ENCODE results near the gene PHGDH. TPM values are rescaled to one million over a fixed set of nuclear protein-coding genes. Genes with fewer than 3 reads are reported as not detected.
A peak's percentile ranks its signal among the peaks of the same experiment; 100 is the strongest.

Gene PHGDH
- total RNA-seq, 3 donors from 2014 or later (not counting 1 experiment from before 2014, with no cell fraction given), result 1.1 to 6.6 (median 5.8) TPM

- H3K4me3 ChIP-seq (ENCODE audit: low read length), result no peak overlapping the region
- no peaks in the 10 kb centered on the region for H3K36me3 ChIP-seq (ENCODE audit: control insufficient read depth, insufficient read depth, low read length)
- peaks cover 11 to 18% of the 10 kb centered on the region in 2 donors for H3K27me3 Mint-ChIP-seq (ENCODE audit: low read depth in 2 of 2)
- WGBS (ENCODE audit: insufficient coverage), result 88% methylated on average over 3 of the region's 3 CpGs
- DNase-seq, result no peak
- H3K4me1 ChIP-seq (ENCODE audit: control insufficient read depth, insufficient read depth, low read length), result no peaks in the 10 kb centered on the region
- H3K4me3 Mint-ChIP-seq, result no peak overlapping the region
- no peaks in the 10 kb centered on the region for H3K27me3 ChIP-seq (ENCODE audit: control insufficient read depth, insufficient read depth, low read length)
- ATAC-seq, result no peak
- no peak overlapping the region for H3K27ac ChIP-seq (ENCODE audit: low read length)
- no peaks in the 10 kb centered on the region for H3K9me3 Mint-ChIP-seq
- no peak for TF ChIP-seq CTCF (IDR thresholded peaks at IDR 0.05)
- no peaks in the 10 kb centered on the region for H3K36me3 Mint-ChIP-seq
- intact Hi-C loops (cut with micrococcal nuclease), result no loop called here
- H3K9me3 ChIP-seq (ENCODE audit: control insufficient read depth, insufficient read depth, low read length), result no peaks in the 10 kb centered on the region
- H3K27ac Mint-ChIP-seq, result no peak overlapping the region
- peaks cover 0 to 9% of the 10 kb centered on the region in 2 donors for H3K4me1 Mint-ChIP-seq
Observed at GRCh38 chr1:119747451-119747850, 35.7 kb downstream of the PHGDH start.

- H3K4me1 ChIP-seq (ENCODE audit: control insufficient read depth, insufficient read depth, low read length), result no peaks in the 10 kb centered on the region
- no peaks in the 10 kb centered on the region for H3K36me3 ChIP-seq (ENCODE audit: control insufficient read depth, insufficient read depth, low read length)
- no peak for TF ChIP-seq CTCF (IDR thresholded peaks at IDR 0.05)
- 74% methylated on average over 4 of the region's 4 CpGs for WGBS (ENCODE audit: insufficient coverage)
- H3K27me3 Mint-ChIP-seq (ENCODE audit: low read depth in 2 of 2), result peaks cover 14 to 19% of the 10 kb centered on the region in 2 donors
- peaks cover 0 to 9% of the 10 kb centered on the region in 2 donors for H3K4me1 Mint-ChIP-seq
- H3K4me3 Mint-ChIP-seq, result no peak overlapping the region
- ATAC-seq (no peak), DNase-seq (no peak)
- no peak overlapping the region for H3K27ac ChIP-seq (ENCODE audit: low read length)
- H3K27ac Mint-ChIP-seq, result no peak overlapping the region
- H3K4me3 ChIP-seq (ENCODE audit: low read length), result no peak overlapping the region
- intact Hi-C loops (cut with micrococcal nuclease), result no loop called here
- no peaks in the 10 kb centered on the region for H3K9me3 ChIP-seq (ENCODE audit: control insufficient read depth, insufficient read depth, low read length)
- H3K27me3 ChIP-seq (ENCODE audit: control insufficient read depth, insufficient read depth, low read length), result no peaks in the 10 kb centered on the region
- H3K9me3 Mint-ChIP-seq, result no peaks in the 10 kb centered on the region
- no peaks in the 10 kb centered on the region for H3K36me3 Mint-ChIP-seq
Observed at GRCh38 chr1:119748040-119748439, 36.3 kb downstream of the PHGDH start.

- Mint-ChIP-seq H3K4me1 (no peaks in the 10 kb centered on the region), H3K4me3 (no peak overlapping the region), H3K9me3 (no peaks in the 10 kb centered on the region), H3K27me3 (ENCODE audit: low read depth in 2 of 2) (peaks cover 25 to 26% of the 10 kb centered on the region in 2 donors), H3K36me3 (no peaks in the 10 kb centered on the region), H3K27ac (no peak overlapping the region)
- Histone ChIP-seq H3K27ac (ENCODE audit: low read length) (no peak overlapping the region), H3K36me3 (ENCODE audit: control insufficient read depth, insufficient read depth, low read length) (no peaks in the 10 kb centered on the region), H3K27me3 (ENCODE audit: control insufficient read depth, insufficient read depth, low read length) (no peaks in the 10 kb centered on the region), H3K4me1 (ENCODE audit: control insufficient read depth, insufficient read depth, low read length) (no peaks in the 10 kb centered on the region), H3K9me3 (ENCODE audit: control insufficient read depth, insufficient read depth, low read length) (no peaks in the 10 kb centered on the region), H3K4me3 (ENCODE audit: low read length) (no peak overlapping the region)
- no peak for DNase-seq
- intact Hi-C loops (cut with micrococcal nuclease), result no loop called here
- 87% methylated on average over 3 of the region's 4 CpGs for WGBS (ENCODE audit: insufficient coverage)
- no peak for ATAC-seq
- TF ChIP-seq CTCF (IDR thresholded peaks at IDR 0.05), result no peak
Observed at GRCh38 chr1:119752592-119752991, 40.9 kb downstream of the PHGDH start.

- no peak overlapping the region for H3K27ac ChIP-seq (ENCODE audit: low read length)
- peaks cover 2% of the 10 kb centered on the region for H3K27me3 ChIP-seq (ENCODE audit: control insufficient read depth, insufficient read depth, low read length)
- no peak for TF ChIP-seq CTCF (IDR thresholded peaks at IDR 0.05)
- peak in 1 of 3 donors; percentile 42 for ATAC-seq
- DNase-seq, result no peak
- intact Hi-C loops (cut with micrococcal nuclease), result no loop called here
- H3K36me3 ChIP-seq (ENCODE audit: control insufficient read depth, insufficient read depth, low read length), result no peaks in the 10 kb centered on the region
- H3K27me3 Mint-ChIP-seq (ENCODE audit: low read depth in 2 of 2), result peaks cover 12 to 22% of the 10 kb centered on the region in 2 donors
- H3K4me3 Mint-ChIP-seq, result peak overlapping the region; percentile 17
- H3K36me3 Mint-ChIP-seq, result no peaks in the 10 kb centered on the region
- H3K4me3 ChIP-seq (ENCODE audit: low read length), result no peak overlapping the region
- 4% methylated on average over 2 of the region's 3 CpGs for WGBS (ENCODE audit: insufficient coverage)
- peaks cover 5 to 6% of the 10 kb centered on the region in 2 donors for H3K4me1 Mint-ChIP-seq
- H3K9me3 Mint-ChIP-seq, result no peaks in the 10 kb centered on the region
- H3K27ac Mint-ChIP-seq, result no peak overlapping the region
- H3K4me1 ChIP-seq (ENCODE audit: control insufficient read depth, insufficient read depth, low read length), result no peaks in the 10 kb centered on the region
- H3K9me3 ChIP-seq (ENCODE audit: control insufficient read depth, insufficient read depth, low read length), result no peaks in the 10 kb centered on the region
Observed at GRCh38 chr1:119758584-119758983, 46.9 kb downstream of the PHGDH start.
